WTC11 (cell line): ENCODE results near the gene ZMYND11.

Experiments used
- CREB1 ChIP-seq: sonication (generic); formaldehyde crosslinking; IDR thresholded peaks from 2 replicates; pipeline ENCODE4 v1.8.0; 2023; ENCODE audit warnings: mild to moderate bottlenecking, missing genetic modification reagents
- CTCF ChIP-seq: fragments of 200-600 bp; IDR thresholded peaks from 2 replicates; pipeline ENCODE4 v1.8.0; 2022; ENCODE audit warnings: antibody characterized with exemption
- ETV6 ChIP-seq: sonication (generic); formaldehyde crosslinking; IDR thresholded peaks from 2 replicates; pipeline ENCODE4 v1.8.1; 2022; ENCODE audit warnings: mild to moderate bottlenecking, missing genetic modification reagents
- MYBL2 ChIP-seq: sonication (generic); formaldehyde crosslinking; IDR thresholded peaks from 2 replicates; pipeline ENCODE4 v1.8.1; 2023; ENCODE audit warnings: mild to moderate bottlenecking, moderate library complexity, missing genetic modification reagents
- RELA ChIP-seq: sonication (generic); formaldehyde crosslinking; IDR thresholded peaks from 2 replicates; pipeline ENCODE4 v1.8.1; 2022; ENCODE audit warnings: missing genetic modification reagents, mild to moderate bottlenecking, borderline replicate concordance

GRCh38 chr10:287814-288213, 152.6 kb downstream of the ZMYND11 start:
- TF ChIP-seq ETV6: no peak
- TF ChIP-seq MYBL2 (CRISPR knock-in tag): no peak
- TF ChIP-seq CTCF: peak; percentile 21; the same call in 1 of the 2 replicates
- no peak for TF ChIP-seq RELA (CRISPR knock-in tag)
- no peak for TF ChIP-seq CREB1
